Right kidney (tissue), 1 donor: Measurements from ENCODE around the gene ARHGAP26.

Source experiments
- DNase-seq: peaks from one replicate; pipeline ENCODE4 v3.0.0-alpha.2; 2016

The ARHGAP26 gene

DNA sequence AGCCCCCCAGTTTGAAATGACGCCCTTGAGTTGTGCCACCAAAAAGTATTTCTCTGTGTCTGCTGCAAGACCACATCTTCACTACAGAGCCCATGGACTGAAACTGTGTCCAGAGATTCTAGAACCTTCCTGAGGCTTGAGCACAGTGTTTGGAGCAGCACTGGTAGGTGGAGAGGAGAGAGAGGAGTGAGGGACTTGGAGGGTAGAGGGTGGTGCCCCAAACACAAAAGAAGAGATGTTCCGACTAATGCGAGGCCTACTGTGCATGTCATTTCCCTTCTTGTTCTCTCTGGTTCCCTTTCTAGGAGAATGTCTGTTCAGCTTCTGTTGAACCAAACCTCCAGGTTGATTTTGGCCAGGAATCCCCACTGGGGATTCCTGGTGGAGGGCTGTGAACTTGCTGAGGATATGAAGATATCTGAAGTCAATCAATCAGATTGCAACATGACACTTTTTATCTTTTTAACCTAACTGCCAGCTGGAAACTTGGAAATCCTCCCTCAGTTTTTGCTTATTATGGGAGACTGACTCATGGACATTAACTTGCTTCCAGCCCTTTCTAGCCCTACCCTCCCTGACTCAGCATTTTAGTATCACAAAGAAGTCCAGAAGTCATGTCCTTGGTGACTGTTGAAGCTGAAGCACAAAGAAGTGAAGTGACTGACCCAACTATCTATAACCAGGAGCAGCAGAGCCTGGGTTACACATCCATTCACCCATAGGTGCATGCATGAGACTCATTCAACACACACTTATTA lies 478.8 kb downstream of the ARHGAP26 start:
- no peak for DNase-seq

DNA sequence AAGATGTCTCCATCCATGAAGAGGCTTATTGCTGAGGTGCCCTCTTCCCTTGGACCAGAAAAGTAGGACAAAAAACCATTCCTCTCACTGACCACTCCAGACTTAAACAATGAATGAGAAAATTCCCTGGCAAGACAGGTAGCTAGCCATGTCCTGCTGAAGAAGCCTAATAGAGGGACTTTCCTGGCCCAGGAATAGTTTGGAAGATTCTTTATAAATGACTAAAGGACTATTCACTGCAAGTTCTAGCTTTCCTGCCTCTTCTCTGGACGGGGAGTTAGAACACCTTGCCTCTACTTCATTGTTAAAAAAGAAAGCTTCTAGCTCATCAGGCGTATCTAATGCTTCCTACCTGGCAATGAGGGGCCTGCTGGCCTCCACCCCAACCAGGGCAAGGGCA lies 479.7 kb downstream of the ARHGAP26 start:
- no peak for DNase-seq

DNA sequence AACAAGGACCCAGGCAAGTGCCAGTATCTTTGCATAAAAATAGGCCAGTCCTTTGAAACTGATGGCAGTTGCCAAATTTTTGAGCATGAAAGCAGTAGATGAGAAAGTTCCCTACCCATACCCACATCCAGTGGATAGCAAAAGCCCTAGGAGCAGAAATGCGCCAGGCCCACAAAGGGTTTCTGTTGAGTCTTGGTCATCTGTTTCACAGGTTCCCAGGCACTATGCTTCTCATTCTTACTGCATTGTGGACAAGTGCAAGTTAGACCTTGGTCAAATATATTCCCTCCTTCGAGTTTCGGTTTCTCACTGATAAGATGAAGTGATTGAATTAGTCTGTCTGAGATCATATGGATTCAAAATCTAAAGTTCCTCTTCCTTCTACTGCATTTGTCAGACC lies 481.0 kb downstream of the ARHGAP26 start:
- no peak for DNase-seq

DNA sequence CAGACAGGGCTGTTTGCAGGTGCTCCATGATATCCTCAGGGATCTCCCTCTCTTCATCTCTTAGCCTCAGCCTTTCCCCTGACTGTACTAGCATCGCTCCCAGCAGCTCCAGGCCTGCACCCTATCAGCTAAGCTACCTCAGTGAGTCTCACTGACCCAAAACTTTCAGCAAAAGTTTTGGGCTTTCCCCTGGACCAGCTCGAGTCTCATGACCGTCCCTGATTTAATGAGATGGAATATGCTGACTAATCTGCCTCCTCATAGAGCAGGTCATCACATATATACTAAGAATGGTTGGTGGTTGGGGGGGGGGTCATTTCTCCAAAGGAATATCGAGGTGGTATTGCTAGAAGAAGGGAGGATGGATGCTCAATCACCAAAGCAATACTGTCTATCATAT lies 481.8 kb downstream of the ARHGAP26 start:
- no peak for DNase-seq

DNA sequence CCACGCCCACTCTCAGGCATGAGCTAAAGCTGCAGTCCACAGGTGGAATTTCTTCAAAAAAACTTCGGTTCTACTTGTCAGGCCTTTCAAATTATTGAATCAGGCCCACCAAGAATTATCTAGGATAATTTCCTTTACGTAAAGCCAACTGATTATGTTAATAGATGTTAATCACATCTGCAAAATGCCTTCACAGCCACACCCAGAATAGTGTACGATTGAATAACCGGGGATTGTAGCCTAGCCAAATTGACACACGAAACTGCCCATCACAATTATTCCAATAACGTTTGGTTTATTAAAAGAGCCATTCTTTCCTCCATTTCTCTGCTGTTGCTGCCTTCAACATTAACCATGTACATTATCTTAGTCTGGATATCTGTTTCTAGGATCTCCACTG lies 484.6 kb downstream of the ARHGAP26 start:
- no peak for DNase-seq

DNA sequence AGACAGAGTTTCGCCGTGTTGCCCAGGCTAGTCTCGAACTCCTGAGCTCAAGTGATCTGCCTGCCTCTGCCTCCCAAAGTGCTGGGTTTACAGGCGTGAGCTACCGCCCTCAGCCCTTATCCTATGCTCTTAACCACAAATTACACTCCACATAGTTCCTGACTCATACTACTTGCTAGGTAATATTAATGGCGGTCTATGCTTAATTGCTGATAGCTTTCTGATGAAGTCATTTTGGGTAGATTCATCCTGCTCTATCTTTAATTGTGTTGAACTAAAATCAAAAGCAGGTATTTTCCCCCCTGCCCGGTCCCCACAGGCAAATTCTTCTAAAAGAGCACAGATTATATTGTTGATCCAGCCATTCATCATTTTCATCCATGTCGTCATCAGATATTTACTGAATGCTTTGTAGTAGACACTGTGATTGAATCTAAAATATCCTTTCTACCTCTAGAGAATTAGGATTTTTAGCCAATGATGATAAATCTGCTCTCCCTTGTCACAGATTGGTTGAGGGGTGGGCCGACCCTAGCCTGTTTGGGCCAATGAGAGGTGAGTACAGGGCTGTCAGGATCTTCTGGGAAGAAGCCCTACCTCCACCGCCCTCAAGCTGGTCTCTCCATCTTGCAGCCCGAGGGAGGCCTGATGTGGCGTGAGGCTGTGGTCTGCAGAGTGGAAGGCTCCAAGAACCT lies 488.5 kb downstream of the ARHGAP26 start:
- DNase-seq: no peak

DNA sequence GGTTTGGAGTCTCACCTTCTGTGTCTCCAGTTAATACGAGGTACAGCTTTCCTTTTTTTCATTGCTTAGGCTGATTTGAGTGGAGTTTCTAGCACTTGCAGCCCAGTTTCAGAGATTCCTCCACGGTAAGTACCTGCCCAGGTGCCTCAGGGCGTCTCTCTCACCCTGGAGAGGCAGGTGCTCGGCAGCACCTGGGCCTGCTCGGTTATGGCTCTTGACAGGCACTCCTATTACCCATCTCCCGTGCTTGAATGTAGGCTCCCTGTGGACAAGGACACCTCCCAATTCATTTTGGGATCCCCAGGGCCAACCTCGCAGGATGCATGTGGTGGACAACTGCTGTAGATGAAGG lies 489.1 kb downstream of the ARHGAP26 start:
- no peak for DNase-seq

DNA sequence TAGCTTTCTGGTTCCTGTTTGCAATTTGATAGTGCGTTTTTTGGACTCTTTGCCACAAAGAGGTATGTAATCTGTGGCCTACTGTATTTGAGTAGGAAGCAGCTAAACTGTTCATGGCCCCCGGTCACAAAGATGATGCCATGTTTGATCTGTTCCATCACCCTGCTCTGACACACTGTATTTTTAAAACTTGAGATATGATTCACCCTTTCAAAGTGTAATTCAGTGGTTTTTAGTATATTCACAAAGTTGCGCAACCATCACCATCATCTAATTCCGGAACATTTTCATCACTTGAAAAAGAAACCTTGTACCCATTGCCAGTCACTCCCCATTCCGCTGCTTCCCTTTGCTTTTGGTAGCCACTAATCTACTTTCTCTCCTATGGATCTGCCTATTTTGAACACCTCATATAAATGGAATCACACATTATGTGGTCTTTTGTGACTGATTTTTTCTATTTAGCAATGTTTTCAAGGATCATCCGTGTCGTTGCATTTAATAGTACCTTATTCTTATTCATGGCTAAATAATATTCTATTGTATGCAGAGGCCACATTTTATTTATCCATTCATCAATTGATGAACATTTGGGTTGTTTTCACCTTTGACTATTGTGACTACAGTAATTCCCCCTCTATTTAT lies 491.7 kb downstream of the ARHGAP26 start:
- no peak for DNase-seq

DNA sequence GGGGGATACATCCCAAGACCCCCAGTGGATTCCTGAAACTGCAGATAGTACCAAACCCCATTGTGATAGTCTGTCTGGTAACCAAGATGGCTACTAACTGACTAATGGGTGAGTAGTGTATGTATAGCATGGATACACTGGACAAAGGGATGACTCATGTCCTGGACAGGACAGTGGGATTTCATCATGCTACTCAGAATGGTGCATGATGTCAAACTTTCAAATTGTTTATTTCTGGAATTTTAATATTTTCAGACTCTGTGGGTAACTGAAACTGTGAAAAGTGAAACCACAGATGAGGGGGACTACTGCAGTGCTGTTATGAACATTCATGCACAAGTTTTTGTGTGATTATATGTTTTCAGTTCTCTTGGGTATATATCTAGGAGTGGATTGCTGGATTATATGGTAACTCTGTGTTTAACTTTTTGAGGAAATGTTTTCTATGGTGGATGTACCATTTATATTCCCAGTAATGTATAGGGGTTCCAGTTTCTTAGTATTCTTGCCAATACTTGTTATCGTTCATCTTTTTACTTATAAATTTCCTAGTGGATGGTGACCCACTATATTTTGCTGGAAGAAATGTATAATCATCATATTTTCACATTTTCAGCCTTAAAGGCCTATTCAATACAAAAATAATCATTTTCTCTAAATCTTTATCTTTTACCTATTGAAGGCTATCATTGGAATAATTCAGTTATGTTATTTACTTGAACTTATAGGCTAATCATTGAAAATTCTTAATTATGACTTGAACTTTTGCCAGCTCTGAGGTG lies 492.4 kb downstream of the ARHGAP26 start:
- no peak for DNase-seq

DNA sequence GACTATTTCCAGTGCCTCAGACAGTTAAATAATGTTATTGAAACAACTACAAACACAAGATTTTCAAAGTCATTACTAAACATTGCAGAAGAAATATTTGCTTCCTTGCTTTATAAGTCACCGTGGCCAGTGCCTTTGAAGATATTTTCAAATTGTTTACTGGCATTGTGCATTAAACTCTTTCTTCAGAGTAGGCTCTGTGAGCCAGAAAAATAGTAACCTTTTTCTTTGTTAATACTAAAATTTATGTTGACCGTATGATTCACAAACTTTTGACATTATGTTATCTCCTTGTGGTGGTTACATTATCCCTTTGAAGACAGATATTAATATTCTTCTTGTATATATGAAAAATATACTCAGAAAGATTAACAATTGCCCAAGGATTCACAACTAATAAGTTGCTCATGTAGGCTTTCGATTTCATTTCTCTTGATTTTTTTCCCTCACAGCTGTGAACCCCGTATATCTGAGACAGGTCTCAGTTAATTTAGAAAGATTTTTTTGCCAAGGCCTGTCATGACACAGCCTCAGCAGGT lies 493.2 kb downstream of the ARHGAP26 start:
- no peak for DNase-seq

DNA sequence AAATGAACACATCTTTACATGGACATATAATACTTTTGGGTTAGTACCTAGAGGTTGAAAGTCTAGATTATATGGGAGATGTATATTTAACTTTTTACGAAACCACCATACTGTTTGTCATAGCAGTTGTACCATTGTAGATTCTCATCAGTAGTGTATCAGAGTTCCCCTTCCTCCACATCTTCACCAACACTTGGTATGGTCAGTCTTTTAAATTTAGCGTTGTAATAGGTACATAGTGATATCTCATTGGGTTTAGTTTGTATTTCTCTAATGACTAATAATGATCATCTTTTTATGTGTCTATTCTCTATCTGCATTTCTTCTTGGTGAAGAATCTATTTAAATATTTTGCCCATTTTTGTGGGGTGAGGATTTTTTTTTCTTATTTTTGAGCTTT lies 495.8 kb downstream of the ARHGAP26 start:
- no peak for DNase-seq

DNA sequence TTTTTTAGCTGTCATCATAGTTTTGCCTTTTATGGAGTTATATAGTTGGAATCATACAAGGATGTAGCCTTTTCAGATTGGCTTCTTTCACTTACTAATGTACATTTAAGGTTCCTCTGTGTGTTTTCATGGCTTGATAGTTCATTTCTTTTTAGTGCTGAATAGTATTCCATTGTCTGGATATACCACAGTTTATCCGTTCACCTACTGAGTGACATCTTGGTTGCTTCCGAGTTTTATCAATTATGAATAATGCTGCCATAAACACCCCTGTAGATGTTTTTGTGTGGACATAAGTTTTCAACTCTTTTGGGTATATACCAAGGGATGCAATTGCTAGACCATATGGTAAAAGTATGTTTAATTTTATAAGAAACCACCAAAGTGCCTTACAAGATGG lies 497.0 kb downstream of the ARHGAP26 start:
- DNase-seq: no peak

DNA sequence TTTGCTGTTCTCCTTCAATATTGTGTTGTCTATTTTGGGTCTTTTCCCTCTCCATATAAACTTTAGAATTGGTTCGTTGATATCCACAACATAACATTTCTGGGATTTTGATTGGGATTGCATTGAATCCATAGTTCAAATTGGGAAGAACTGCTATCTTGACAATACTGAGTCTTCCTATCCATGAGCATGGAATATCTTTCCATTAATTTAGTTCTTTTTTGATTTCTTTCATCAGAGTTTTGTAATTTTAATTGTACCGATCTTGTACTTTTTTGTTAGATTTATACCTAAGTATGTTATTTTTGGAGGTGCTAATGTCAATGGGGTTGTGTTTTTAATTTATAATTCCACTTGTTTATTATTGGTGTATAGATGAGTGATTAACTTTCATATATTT lies 498.2 kb downstream of the ARHGAP26 start:
- DNase-seq: no peak

DNA sequence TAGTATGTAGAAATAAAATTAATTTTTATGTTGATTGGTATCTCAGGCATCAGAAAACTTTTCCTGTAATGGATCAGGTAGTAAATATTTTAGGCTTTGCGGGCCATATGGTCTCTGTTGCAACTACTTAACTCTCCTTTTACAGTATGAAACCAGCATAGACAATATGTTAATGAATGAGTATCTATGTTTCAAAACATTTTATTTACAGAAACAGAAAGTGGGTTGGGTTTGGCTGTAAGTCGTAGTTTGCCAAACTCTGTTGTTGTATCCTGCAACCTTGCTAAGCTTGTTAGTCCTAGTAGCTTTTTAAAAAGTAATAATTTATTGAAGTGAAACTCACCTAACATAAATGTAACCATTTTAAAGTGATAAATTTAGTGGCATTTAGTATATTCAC lies 501.3 kb downstream of the ARHGAP26 start:
- no peak for DNase-seq

DNA sequence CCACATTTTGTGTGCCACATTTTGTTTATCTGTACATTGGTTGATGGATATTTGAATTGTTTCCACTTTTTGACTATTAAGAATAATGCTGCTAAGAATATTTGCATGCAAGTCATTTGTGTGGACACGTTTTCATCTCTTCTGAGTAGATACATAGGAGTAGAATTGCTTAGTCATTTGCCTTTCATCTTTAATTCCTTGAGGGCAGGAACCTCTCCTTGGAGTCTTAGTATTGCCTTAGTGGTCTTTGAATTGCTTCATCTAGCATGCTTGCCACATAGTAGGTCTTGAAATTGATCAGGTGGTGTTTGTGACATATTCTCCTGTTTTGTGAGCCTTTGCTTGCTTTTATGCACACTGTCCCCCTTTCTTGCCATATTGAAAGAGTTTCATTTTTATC lies 504.8 kb downstream of the ARHGAP26 start:
- no peak for DNase-seq

DNA sequence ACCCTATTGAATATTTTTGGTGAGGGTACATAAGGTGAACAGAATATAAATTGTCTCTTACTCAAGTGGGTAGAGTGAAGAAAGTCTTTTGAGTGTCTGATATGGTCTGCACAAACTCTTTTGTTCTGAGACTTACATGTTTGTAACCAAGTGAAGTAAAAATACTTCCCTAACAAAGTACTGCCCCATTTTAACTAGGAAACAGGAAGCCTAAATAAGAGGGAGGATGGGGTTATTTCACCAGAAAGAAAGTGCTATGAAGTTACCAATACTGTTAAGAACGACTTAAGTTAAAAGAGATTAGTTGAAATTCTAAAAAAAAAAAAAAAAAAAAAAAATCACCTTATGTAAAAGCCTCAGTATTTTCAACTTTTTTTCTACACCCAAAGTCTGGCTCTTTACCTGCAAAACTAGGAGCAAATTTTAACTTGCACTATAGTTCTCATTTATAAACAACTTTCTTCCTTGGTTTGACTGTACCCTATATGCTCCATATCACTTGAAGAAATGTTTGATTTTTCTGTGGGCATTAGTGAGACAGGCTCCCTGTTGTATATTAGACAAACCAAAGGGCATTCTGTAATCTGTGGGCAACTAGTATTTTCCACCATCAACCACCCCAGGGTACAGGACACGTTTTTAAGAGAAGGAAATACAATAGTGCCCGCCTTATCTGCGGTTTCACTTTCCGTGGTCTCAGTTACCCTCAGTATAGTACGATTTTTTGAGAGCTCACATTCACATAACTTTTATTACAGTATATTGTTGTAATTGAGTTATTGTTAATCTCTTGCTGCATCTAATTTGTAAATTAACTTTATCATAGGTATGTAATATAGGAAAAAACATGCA lies 505.6 kb downstream of the ARHGAP26 start:
- DNase-seq: no peak

DNA sequence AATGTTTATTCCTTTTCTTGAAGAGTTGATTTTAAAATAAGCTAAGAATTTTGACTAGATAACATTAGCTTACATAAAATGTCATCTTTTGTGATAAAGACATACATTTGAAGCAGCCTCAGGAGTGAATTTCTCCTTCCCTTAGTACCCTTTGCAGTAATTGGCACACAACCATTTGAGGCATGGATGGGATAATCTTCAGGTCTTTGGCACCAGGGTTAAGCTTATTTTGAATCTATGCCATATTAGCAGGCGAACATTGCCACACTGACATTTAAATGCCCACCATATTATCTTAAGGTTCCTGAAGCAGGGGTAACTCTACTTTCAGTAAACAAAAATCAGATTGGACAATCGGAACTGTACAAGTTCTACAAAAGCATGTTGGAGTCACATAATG lies 507.4 kb downstream of the ARHGAP26 start:
- no peak for DNase-seq
